GM19468 (cell line): Measurements from ENCODE around the gene FGF14.

Experiments
- ATAC-seq: cut with Tn5 transposase; IDR thresholded peaks from one replicate; pipeline ENCODE4 v1.9.1; 2021; ENCODE audit warnings: mild to moderate bottlenecking, moderate library complexity, moderate number of reproducible peaks; ENCODE audit not compliant: unreplicated experiment; ENCODE audit errors: extremely low read depth

The FGF14 gene

DNA sequence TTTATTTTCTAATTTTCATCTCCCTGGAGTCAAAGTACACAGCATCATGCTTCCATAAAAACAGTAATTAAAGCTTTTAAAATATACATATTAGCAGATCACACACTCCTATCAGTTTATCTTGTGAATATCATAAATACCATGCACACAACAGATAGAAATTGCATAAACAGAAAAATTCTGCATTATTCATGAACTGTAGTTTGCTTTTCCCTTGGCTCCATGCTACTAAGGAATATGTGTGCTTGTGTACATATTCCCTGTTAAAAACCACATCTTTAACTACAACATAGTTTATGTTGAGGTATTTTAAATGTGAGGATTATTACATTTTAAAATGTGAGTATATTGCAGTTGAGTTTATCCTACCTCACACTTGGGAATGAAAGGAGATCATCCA, 193.5 kb downstream of the FGF14 start:
- no peak for ATAC-seq

DNA sequence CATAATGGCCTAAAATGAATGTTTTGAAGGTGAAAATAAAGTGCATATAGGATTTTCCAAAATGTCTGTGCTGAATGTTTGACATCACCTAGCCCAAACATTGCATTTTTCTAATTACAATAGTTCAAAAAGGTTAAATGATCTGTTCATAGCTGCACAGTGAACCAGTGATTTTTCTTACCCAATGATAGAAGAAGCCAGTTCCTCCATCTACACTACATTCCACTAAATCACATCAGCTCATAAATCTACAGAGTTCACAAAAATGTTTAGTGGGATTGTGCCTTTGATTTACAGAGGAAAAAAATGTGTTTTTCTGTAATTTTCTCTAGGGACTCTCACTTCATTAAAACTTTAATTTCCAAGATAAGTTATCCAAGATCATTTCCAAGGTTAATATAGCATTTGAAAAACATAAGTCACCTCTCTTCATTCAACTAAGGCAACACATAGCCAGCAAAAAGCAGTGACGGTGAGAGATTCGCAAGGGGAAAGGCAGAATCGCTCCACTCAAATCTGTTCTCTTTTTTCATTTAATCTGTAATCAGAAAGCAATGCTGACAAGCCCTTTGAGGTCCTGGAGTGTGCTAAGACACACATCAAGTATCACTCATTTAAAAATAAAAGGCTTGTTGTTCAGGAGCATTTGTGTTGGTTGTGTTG, 194.0 kb downstream of the FGF14 start:
- no peak for ATAC-seq

DNA sequence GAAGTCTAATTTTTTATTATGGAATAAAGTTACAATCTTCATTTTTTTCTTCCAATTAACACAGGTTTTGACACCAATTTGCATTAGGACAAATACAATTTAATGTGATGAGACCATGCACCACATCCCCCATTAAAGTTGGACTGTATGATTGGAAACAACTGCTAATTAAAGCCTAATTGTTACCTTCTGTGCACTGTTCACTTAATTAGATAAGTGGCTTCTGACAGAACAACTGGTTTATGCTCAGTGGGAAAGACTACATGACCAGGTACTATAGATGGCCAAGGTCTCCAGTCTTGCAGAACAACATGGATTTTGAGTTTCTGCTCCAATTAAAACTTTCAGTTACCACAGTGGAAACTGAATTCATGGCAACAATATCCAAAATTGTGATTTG, 198.1 kb downstream of the FGF14 start:
- no peak for ATAC-seq

DNA sequence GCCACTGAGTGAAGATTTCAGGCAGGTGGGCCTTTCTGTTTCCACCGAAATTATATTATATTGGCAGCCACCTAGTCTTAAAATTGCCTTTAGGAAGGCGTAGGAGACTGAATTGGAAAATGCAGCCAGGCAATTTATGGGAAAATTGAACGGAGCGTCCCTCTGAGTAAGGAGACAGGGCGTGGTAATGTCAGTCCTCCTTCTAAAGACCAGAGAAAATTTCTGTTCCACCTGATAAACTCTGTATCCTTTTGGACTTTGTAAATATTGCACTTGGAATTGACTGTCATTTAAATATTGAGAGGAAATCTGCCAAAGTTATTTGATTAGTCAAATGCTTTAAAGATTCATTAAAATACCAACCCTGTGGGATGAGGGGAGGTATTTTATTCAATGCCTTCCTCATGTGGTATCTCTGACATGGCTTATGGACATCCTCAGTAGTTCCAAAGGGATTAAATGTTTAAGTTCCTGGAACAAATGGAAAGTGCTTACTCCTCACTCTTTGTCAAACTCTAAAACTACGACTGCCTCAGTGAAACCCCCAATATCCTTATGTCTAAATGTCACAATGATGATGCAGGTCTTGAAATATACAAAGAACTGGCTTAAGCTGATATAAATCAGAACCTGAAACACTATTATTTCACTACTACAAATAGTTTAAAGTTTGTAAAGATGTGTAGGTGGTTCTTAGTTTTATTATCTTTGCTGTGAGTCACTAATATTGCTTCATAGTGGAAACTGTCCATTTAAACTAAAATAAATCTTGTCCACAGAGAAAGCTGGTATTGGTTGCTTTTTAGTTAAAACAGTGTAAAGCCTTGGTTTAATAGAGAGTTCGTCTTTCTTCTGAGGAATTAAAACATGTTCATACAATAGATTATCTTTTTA, 203.2 kb downstream of the FGF14 start:
- ATAC-seq, result no peak

DNA sequence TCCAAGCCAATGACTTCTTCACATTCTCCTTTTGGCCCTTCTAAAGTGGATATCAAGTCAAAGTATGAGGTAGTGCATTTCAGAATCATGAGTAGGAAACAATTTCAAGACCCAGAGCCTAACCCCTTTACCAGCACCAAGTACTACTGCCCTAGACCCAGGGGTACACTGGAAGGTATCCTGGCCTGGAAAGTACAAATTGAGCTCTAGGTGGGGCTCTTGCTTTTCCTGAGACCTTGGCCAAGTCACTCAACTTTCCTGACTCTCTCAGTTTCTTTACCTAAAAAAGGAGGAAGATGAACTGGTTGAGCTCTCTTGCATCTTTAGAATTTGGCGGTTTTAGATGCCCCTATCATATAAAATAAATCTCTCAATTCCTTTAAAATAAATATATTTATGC, 204.7 kb downstream of the FGF14 start:
- ATAC-seq, result no peak

DNA sequence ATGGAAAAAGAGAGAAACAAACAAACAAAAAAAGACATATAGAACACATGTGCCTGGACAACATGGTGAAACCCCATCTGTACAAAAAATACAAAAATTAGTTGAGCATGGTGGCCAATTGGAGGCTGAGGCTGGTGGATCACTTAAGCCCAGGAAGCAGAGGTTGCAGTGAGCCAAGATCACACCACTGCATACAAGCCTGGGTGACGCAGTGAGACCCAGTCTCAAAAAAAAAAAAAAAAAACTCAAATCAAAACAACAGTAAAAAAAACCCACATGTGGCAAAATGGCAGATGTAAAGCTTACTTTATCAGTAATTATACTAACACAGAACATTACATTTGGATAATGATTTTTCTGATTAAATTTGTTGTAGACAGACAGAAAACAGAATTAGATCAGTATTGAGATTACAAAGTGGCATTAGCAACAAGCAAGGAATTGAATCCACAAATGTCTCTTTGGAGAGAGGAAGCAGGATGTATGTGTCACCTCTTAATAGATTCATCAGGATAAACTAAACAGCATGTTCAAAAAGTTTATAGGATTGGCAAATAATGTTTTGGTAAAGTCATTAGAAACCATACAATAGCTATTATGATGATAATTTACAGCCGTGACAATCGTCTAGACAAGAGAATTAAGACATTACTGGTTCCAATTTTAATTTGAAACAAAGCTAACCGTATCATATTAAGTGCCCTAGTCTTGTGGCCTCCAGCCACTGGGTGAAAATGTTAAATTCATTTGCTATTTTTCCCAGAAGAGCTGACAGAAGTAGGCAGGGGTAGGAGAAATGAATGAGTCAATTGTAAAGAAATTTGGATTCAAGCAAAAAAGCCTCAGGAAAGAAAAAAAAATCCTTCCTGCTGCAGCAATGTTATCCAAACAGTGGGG, 206.0 kb downstream of the FGF14 start:
- ATAC-seq, result no peak

DNA sequence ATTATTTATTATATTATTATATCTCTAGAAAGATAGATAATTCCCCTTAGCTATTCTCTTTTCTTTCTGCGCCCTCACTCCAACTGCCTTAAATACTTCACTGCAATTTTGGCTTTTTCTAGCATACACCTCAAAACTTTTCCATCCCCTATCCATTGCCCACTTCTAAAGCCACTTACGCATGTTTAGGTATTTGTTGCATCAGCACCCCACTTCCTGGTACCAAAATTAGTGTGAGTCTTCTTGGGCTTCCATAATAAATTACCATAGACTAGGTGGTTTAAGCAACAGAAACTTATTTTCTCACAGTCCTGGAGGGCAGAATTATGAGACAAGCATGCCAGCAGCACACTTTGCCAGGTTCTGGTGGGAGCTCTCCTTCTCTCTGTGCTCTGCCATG, 209.0 kb downstream of the FGF14 start:
- ATAC-seq, result no peak

DNA sequence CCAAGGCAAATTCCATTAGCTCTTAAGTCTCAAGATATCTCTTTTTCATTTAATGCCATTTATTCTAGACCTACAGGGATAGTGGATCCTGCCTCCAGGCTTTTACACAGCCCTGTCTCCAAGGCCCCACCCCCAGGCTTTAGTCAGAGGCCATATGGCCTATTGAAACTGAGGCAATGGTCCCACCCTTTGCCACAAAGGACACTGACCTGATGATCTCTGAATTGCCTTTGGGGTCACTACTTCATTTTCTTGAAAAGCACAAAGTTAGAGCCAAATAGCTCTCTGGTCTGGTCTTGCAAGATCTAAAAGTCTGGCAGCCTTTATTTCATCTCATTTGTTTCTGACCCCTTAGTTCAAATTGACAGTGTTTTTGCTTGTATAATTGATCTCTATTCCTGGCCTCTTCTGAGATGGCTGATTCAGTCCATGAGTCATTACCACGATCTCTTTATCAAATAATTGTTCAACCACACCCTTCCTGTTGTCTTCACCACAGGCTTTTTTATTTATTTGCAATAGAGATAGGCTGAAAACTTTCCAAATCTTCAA, 209.8 kb downstream of the FGF14 start:
- no peak for ATAC-seq

DNA sequence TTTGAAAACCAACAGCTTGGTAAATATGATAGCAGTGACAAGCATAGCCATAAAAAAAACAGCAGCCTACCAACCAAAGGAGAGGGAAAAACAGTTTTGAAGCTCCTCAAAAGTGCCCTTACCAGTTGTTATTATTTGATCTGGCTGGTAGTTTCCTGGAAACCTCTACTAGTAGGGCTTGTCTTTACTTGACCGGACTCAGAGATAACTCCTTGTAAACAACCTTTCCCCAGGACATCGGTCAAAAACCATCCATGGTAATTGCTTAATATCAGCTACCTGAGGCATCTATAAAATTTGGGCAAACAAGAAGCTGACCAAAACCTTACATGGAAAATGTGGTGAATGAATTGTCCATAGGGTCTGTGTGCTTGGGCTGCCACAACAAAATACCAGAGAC, 210.9 kb downstream of the FGF14 start:
- no peak for ATAC-seq

DNA sequence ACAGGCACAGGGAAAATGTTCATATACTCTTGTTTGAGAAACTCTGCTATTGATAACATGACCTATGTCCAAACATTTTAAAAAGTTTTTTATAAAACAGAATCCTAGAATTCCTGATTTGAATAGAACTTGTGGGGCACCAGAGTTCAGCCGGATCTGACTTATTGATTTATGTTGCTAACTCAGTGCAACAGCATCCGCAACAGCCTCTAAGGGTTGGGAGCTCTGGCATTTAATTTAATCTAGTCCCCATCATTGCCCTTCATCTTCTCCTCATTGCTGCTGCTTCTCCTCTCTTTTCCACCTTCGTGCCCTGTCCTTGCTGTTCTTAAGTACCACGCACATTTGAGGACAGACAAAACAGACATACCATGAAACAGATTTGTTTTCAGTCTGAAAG, 214.5 kb downstream of the FGF14 start:
- no peak for ATAC-seq

DNA sequence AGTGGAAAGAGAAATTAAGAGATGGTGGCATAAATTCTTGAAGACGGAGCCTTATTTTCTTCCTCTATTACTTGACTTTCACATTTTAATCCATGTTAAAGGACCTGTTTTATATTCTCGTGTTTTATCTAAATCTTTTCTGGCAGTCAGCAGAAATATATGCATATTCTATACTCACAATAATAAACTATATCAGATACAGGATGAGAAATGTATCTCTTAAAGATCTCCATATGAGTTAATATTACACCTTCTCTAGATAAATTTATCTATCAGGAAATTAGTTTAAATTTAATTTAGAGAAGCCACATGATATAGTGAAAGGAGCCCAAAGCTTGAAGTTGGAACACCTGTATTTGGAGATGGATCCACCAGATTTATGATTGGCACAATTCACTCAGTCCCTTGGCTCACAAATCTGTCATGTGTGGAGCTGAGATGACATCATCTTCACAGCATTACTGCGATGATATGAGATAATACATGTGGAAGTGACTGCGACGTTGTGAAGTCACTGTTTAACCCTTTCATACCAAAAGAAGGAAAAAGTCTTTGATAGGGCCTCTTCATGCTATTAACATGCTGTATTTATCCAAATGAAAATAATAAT, 216.4 kb downstream of the FGF14 start:
- ATAC-seq, result no peak

DNA sequence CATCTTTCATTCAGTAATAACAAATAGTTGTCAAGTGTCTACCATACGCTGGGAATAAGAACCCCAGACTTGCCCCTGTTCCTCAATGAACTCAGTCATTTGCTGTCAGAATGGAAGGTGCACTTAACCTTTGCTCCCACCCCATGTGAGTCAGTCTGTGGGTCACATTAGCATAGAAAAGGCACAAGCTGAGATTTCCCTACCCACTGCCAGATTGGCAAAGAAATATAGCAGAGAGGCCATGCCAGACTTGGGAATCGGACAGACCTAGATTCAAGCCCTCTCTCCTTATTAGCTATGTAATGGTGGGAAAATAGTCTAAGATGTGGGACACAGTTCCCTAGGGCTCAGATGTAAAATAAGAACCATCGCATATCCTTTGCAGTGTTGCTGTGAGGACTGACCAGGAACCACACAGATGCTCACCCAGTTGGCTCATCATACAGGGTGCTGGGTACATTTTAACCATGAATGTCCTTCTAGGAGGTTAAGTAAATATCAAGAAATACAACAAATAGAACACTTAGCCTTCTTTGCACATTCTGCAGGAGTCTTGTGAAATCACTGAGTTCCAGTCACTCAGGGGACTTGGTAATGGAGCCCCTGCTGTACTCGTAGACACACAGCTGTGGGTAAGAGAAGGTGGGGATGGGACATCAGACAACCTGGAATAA, 218.2 kb downstream of the FGF14 start:
- no peak for ATAC-seq

DNA sequence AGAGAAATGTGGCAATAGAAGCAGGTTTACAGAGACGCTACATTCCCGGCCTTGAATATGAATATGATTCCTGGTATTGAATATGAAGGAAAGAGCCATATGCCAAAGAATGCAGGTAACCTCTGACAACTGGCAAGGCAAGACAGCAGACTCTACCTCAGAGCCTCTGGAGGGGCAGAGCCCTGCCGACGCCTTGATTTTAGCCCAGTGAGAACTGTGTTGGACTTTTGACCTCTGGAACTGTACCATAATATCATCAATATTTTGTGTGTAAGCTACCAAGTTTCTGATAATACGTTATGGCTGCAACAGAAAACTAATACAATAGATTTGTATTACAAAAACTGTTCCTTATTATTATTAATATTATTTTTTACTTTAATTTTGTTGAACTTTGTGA, 219.7 kb downstream of the FGF14 start:
- no peak for ATAC-seq

DNA sequence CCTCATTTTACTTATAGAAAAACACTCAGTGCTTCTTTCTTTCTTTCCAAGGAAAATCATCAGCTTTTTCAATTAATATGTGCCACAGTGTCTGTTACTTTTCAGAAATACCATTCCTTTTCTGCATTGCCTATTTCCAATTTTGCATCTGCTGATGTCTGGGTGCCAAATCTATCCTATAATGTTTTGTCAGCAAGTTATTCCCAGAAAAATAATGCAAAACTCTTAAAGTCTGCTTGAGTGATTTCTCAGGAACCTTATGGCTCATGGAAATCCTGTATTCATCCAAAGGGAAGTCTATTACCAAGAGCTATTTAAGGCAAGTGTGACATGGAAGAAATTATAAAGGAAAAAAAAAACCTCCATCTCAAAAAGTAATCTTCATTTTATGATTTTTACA, 224.4 kb downstream of the FGF14 start:
- no peak for ATAC-seq

DNA sequence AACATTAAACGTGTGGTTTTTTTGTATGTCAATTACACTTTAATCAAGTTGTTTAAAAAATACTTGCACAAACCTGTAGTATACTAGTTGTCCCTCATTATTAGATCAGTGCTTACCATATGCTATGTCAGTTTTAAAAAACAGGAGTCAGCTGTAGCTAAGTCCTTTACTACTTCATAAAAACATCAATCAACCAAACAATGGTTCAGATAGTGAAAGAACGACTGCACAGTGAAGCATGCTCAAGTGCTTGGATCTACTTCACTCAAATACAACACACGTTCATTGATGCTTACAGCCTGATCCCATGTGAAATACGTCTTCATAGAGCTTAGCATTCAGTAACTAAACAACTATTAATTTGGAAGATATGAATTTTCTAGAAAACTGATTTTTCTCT, 225.0 kb downstream of the FGF14 start:
- no peak for ATAC-seq

DNA sequence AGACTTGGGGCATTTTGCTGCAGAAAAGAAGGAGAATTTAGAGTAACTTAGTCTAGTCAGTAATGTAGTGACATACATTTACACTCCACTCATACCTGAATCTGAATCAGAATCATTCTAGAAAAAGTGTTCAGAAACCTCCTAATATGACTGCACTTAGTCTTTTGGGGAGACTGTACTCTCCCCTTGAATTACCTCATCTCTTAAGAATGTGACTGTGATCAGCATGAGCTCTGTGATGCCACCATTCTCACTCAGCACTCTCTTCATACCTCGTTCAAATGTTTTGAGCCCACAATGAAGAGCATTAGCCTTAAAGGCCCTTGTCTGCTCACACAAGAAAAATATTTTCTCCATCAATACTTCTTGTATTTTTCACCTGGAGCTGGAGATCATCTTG, 229.4 kb downstream of the FGF14 start:
- ATAC-seq, result no peak

DNA sequence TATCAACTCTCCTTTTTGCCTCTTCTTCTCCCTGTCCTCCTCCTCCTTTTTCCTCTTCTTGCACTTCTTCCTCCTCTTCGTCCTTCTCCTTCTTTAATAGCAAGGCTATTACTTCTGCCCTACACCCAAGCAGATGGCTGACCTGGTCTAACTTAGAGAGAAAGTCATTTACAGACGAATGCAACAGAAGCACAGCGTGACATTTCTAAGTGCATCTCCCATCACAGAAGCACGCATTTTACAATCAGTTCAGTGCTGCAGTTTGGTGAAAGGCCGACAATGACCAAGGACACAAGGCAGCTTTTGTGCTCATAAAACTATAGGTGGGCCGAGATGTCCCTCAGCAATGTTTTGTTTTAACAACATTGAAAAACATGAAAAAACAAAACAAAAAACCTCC, 231.5 kb downstream of the FGF14 start:
- no peak for ATAC-seq

DNA sequence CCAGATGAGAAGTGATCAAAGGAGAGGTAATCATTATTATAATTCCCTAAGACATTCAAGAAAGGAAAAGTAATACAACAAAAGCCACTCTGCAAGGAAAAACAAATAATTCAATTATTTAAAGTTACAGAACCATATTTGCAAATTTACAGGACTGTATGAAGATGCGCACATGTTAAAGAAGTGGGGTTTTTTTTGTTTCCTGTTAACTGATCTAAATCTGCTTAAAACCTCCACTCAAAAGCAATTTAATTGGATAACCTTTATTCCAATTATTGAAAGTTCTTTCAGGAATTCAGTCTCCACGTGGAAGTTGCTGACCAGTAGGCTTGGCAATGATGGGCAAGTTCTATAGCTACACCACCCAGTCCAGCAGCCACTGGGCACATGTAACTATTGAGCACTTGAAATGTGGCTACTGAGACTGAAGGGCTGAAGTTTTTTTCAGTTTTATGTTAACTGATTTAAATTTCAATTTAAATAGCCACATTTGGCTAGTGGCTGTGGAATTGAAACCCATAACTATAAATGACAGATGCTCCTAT, 232.3 kb downstream of the FGF14 start:
- ATAC-seq, result no peak

DNA sequence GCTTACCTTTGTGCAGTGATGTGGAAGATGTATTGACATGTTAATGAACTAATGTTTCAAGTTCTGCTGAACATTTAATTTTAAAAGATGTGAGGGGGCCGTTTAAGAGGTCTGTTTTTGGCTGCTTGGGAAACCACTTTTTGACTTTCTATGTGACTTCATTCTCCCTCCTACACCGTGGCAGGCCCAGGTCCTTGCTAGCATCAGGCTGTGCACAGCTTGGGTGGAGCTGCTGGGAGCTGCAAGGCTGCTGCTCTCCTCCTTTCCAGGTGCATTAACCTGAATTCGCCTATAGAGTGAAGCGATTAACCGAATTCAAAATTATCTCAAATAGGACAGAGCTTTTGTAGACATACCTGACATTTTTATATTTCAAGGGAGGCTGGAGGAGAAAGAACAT, 249.1 kb downstream of the FGF14 start:
- no peak for ATAC-seq
